Liver (tissue), 9 donors: Measurements from ENCODE around the gene FTO. TPM values are rescaled to one million over a fixed set of nuclear protein-coding genes. Genes with fewer than 3 reads are reported as not detected.

Source experiments
- DNase-seq: peaks from one replicate; pipeline ENCODE4 v3.0.0-alpha.2; 2017; ENCODE audit warnings: low spot score
- H3K27ac ChIP-seq, 2 donors: one replicate each; pipeline ENCODE4 v1.7.0; 2013; ENCODE audit warnings: inconsistent platforms in 2 of 2, low read length in 2 of 2, control low read depth in 1 of 2, low read depth in 1 of 2, mild to moderate bottlenecking in 1 of 2
- H3K27me3 ChIP-seq, 4 donors: one replicate each; pipeline versions ENCODE4 v1.6.1 to v1.7.0; 2013; ENCODE audit warnings: low read length in 3 of 4, inconsistent platforms in 1 of 4, mild to moderate bottlenecking in 1 of 4, moderate library complexity in 1 of 4; ENCODE audit not compliant: control insufficient read depth in 4 of 4, insufficient read depth in 4 of 4
- H3K36me3 ChIP-seq, 4 donors: one replicate each; pipeline versions ENCODE4 v1.6.1 to v1.7.0; 2013; ENCODE audit warnings: low read length in 3 of 4, mild to moderate bottlenecking in 3 of 4, low read depth in 1 of 4, moderate library complexity in 1 of 4; ENCODE audit not compliant: control insufficient read depth in 4 of 4, insufficient read depth in 3 of 4
- H3K4me1 ChIP-seq, 4 donors: one replicate each; pipeline versions ENCODE4 v1.6.1 to v1.7.0; 2013; ENCODE audit warnings: low read length in 3 of 4, mild to moderate bottlenecking in 3 of 4, moderate library complexity in 1 of 4; ENCODE audit not compliant: control insufficient read depth in 4 of 4, insufficient read depth in 4 of 4
- H3K4me3 ChIP-seq, 3 donors: one replicate each; pipeline versions ENCODE4 v1.6.1 to v1.7.0; 2013; ENCODE audit warnings: low read length in 3 of 3, control low read depth in 1 of 3, low read depth in 1 of 3, mild to moderate bottlenecking in 1 of 3
- H3K9ac ChIP-seq, 2 donors: one replicate each; pipeline ENCODE4 v1.7.0; 2013; ENCODE audit warnings: low read length in 2 of 2, mild to moderate bottlenecking in 2 of 2, moderate library complexity in 2 of 2, control low read depth in 1 of 2, low read depth in 1 of 2
- H3K9me3 ChIP-seq, 4 donors: one replicate each; pipeline versions ENCODE4 v1.6.1 to v1.7.0; 2013; ENCODE audit warnings: low read length in 3 of 4; ENCODE audit not compliant: control insufficient read depth in 4 of 4
- ATF3 ChIP-seq: IDR thresholded peaks from 2 replicates; pipeline ENCODE4 v1.6.1; 2016; ENCODE audit warnings: antibody characterized with exemption
- CTCF ChIP-seq: fragments of 150-350 bp; IDR thresholded peaks from 2 replicates; pipeline ENCODE4 v1.5.1; 2017; ENCODE audit warnings: improper control_type of control experiment, low read depth, low read length; ENCODE audit not compliant: missing input control
- FOXA1 ChIP-seq: IDR thresholded peaks from 2 replicates; pipeline ENCODE4 v1.6.1; 2016; ENCODE audit warnings: antibody characterized with exemption
- FOXA2 ChIP-seq: IDR thresholded peaks from 2 replicates; pipeline ENCODE4 v1.6.1; 2016; ENCODE audit warnings: antibody characterized with exemption
- GABPA ChIP-seq, 2 donors: IDR thresholded peaks in 1 of 2; conservative IDR thresholded peaks in 1 of 2; 2 replicates each; pipeline ENCODE4 v1.6.1; 2016; ENCODE audit warnings: antibody characterized with exemption in 2 of 2, mild to moderate bottlenecking in 1 of 2, moderate library complexity in 1 of 2
- HNF4A ChIP-seq, 2 donors: conservative IDR thresholded peaks; 2 replicates each; pipeline ENCODE4 v1.6.1; 2016; ENCODE audit warnings: antibody characterized with exemption in 2 of 2, mild to moderate bottlenecking in 2 of 2
- HNF4G ChIP-seq: IDR thresholded peaks from 2 replicates; pipeline ENCODE4 v1.6.1; 2016; ENCODE audit warnings: antibody characterized with exemption
- JUND ChIP-seq, 2 donors: IDR thresholded peaks; 2 replicates each; pipeline ENCODE4 v1.6.1; 2016; ENCODE audit warnings: antibody characterized with exemption in 2 of 2
- MAX ChIP-seq: IDR thresholded peaks from 2 replicates; pipeline ENCODE4 v1.6.1; 2016; ENCODE audit warnings: antibody characterized with exemption
- NR2F2 ChIP-seq: IDR thresholded peaks from 2 replicates; pipeline ENCODE4 v1.6.1; 2016; ENCODE audit warnings: antibody characterized with exemption
- RAD21 ChIP-seq, 2 donors: IDR thresholded peaks; 2 replicates each; pipeline ENCODE4 v1.6.1; 2016; ENCODE audit warnings: antibody characterized with exemption in 2 of 2, mild to moderate bottlenecking in 2 of 2
- REST ChIP-seq: IDR thresholded peaks from 2 replicates; pipeline ENCODE4 v1.6.1; 2016; ENCODE audit warnings: antibody characterized with exemption, mild to moderate bottlenecking
- SP1 ChIP-seq: IDR thresholded peaks from 2 replicates; pipeline ENCODE4 v1.6.1; 2018; ENCODE audit warnings: antibody characterized with exemption, mild to moderate bottlenecking
- YY1 ChIP-seq: IDR thresholded peaks from 2 replicates; pipeline ENCODE4 v1.6.1; 2016; ENCODE audit warnings: antibody characterized with exemption, mild to moderate bottlenecking
- ZBTB33 ChIP-seq: IDR thresholded peaks from 2 replicates; pipeline ENCODE4 v1.6.1; 2016; ENCODE audit warnings: antibody characterized with exemption
- WGBS: extraction: QIAGEN DNeasy Blood & Tissue Kit; methylation state at CpG from one replicate; pipeline ENCODE4 v1.1.7; 2013; 5-methylcytosine and 5-hydroxymethylcytosine counted together
- polyA plus RNA-seq, 2 donors: library from polyadenylated mRNA; stranded (reverse) in 1 of 2; unstranded in 1 of 2; fragments of 200-250 nt in 1 of 2; fragments of >200 nt in 1 of 2; fragmentation: Nextera tagmentation in 1 of 2; extraction: Ambion mirVana in 1 of 2; gene quantifications; one replicate each; pipeline versions ENCODE4 v1.2.1 to v1.2.3, GENCODE V29; 2013 to 2015
- total RNA-seq, 2 donors: library from RNA; depleted of rRNA; stranded (reverse); fragments of >200 nt; gene quantifications; one replicate each; pipeline ENCODE4 v1.2.3, GENCODE V29; 2014
- donor health status: healthy.
- donor health status: healthy.
- donor health status: healthy.
- donor health status: healthy.
- donor health status: healthy.

Gene FTO
- total and polyA plus RNA-seq, 4 donors: 12.0 to 54.2 (median 24.6) TPM

- no peak overlapping the region for H3K27ac ChIP-seq
- no peak for DNase-seq
These were observed 37.1 kb downstream of the FTO start for GRCh38 chr16:53740933-53741531.

GRCh38 chr16:53741546-53741945 is 37.6 kb downstream of the FTO start:
- H3K27ac ChIP-seq: no peak overlapping the region
- WGBS: 96% methylated on average over 2 of the region's 2 CpGs
- no peak overlapping the region for H3K4me3 ChIP-seq
- H3K9ac ChIP-seq: no peak overlapping the region
- H3K27me3 ChIP-seq: no peaks in the 10 kb centered on the region
- no peaks in the 10 kb centered on the region for H3K36me3 ChIP-seq
- no peaks in the 10 kb centered on the region for H3K4me1 ChIP-seq
- H3K9me3 ChIP-seq: no peaks in the 10 kb centered on the region
- no peak for DNase-seq
- TF ChIP-seq HNF4G: no peak
- no peak for TF ChIP-seq ATF3
- no peak for TF ChIP-seq SP1
- no peak for TF ChIP-seq MAX
- TF ChIP-seq HNF4A (conservative IDR thresholded peaks at IDR 0.05): no peak
- TF ChIP-seq FOXA2: no peak
- no peak for TF ChIP-seq RAD21 (IDR thresholded peaks at IDR 0.05)
- TF ChIP-seq GABPA (IDR thresholded peaks at IDR 0.05 in 1 of 2, conservative IDR thresholded peaks at IDR 0.05 in 1 of 2): no peak
- TF ChIP-seq JUND (IDR thresholded peaks at IDR 0.05): no peak
- TF ChIP-seq REST: no peak
- TF ChIP-seq ZBTB33: no peak

More at GRCh38 chr16:53740933-53741531, 37.1 kb downstream of the FTO start:
- no peak for TF ChIP-seq FOXA1
- no peak for TF ChIP-seq YY1
- no peak for TF ChIP-seq ZBTB33
- no peak for TF ChIP-seq HNF4G
- TF ChIP-seq GABPA (IDR thresholded peaks at IDR 0.05 in 1 of 2, conservative IDR thresholded peaks at IDR 0.05 in 1 of 2): no peak
- TF ChIP-seq HNF4A (conservative IDR thresholded peaks at IDR 0.05): no peak
- TF ChIP-seq CTCF: no peak
- TF ChIP-seq NR2F2: no peak
- no peaks in the 10 kb centered on the region for H3K4me1 ChIP-seq
- H3K27me3 ChIP-seq: no peaks in the 10 kb centered on the region
- H3K9ac ChIP-seq: no peak overlapping the region
- 50% methylated on average over 3 of the region's 3 CpGs for WGBS
- H3K4me3 ChIP-seq: no peak overlapping the region
- H3K36me3 ChIP-seq: no peaks in the 10 kb centered on the region
- H3K9me3 ChIP-seq: no peaks in the 10 kb centered on the region
